Measurements from ENCODE around the gene ZNF366.

GRCh38 chr5:72453246-72453775, 53.9 kb downstream of the ZNF366 start:
- TF ChIP-seq POLR2A (IDR thresholded peaks at IDR 0.05): no peak
- no peak for TF ChIP-seq CTCF (IDR thresholded peaks at IDR 0.05)
